HEK293 (cell line): Measurements from ENCODE around the gene MYL12A.

Experiments used
- CTCF ChIA-PET: fragments of 350-600 bp; formaldehyde crosslinking; extraction: SDS; loops from one replicate; lab custom pipeline; 2021; ENCODE audit warnings: antibody characterized with exemption; lab: Yijun Ruan, JAX
- POLR2A ChIA-PET: fragments of 300-600 bp; formaldehyde crosslinking; extraction: SDS; loops from one replicate; lab custom pipeline; 2020; ENCODE audit warnings: antibody characterized with exemption, inconsistent platforms; lab: Yijun Ruan, JAX
- H3K27ac ChIP-seq: fragments of 200-500 bp; sonication (Bioruptor generic); 2 replicates; pipeline ENCODE4 v1.5.1; 2014; ENCODE audit warnings: low read depth, low read length, control low read depth, inconsistent platforms; ENCODE audit errors: extremely low read depth
- H3K36me3 ChIP-seq, 2 experiments: fragments of 200-500 bp in 1 of 2; sonication (Bioruptor generic) in 1 of 2; 1 replicate in 1 of 2; 2 replicates in 1 of 2; pipeline ENCODE4 v1.5.1; 2014 to 2017; ENCODE audit warnings: inconsistent platforms in 2 of 2, low read length in 2 of 2; ENCODE audit not compliant: control insufficient read depth in 2 of 2, insufficient read depth in 1 of 2
- H3K4me1 ChIP-seq: fragments of 200-500 bp; sonication (Bioruptor generic); 2 replicates; pipeline ENCODE4 v1.5.1; 2014; ENCODE audit warnings: mild to moderate bottlenecking, low read length, inconsistent platforms; ENCODE audit not compliant: control insufficient read depth, insufficient read depth
- H3K4me3 ChIP-seq: 2 replicates; pipeline ENCODE4 v1.5.1; 2011; ENCODE audit warnings: low read depth, mild to moderate bottlenecking, control low read depth, low read length, moderate library complexity
- H3K9me3 ChIP-seq: fragments of 200-500 bp; sonication (Bioruptor generic); 2 replicates; pipeline ENCODE4 v1.5.1; 2014; ENCODE audit warnings: low read depth, low read length, inconsistent platforms; ENCODE audit not compliant: control insufficient read depth, insufficient read depth
- ATF2 ChIP-seq: fragments of 450-650 bp; formaldehyde crosslinking; IDR thresholded peaks from 2 replicates; pipeline ENCODE4 v1.5.1; 2016; ENCODE audit warnings: missing biosample characterization, missing genetic modification characterization, low read depth
- KLF1 ChIP-seq: fragments of 450-650 bp; formaldehyde crosslinking; IDR thresholded peaks from 2 replicates; pipeline ENCODE4 v1.5.1; 2016; ENCODE audit warnings: missing biosample characterization, missing genetic modification characterization
- MEIS1 ChIP-seq: sonication (generic); formaldehyde crosslinking; IDR thresholded peaks from 2 replicates; pipeline ENCODE4 v1.8.1; 2022; ENCODE audit warnings: missing genetic modification reagents, mild to moderate bottlenecking, borderline replicate concordance
- PBX3 ChIP-seq: sonication (generic); formaldehyde crosslinking; IDR thresholded peaks from 2 replicates; pipeline ENCODE4 v1.8.1; 2022; ENCODE audit warnings: mild to moderate bottlenecking, moderate library complexity, missing genetic modification reagents
- REST ChIP-seq: fragments of 450-650 bp; formaldehyde crosslinking; IDR thresholded peaks from 2 replicates; pipeline ENCODE4 v1.5.1; 2016; ENCODE audit warnings: missing biosample characterization, missing genetic modification characterization
- WT1 ChIP-seq: fragments of 450-650 bp; formaldehyde crosslinking; IDR thresholded peaks from 2 replicates; pipeline ENCODE4 v1.5.1; 2016; ENCODE audit warnings: missing biosample characterization, missing genetic modification characterization
- ZNF112 ChIP-seq: fragments of 450-650 bp; formaldehyde crosslinking; IDR thresholded peaks from 2 replicates; pipeline ENCODE4 v1.5.0; 2017; ENCODE audit warnings: missing biosample characterization, missing genetic modification characterization
- ZNF121 ChIP-seq: fragments of 450-650 bp; formaldehyde crosslinking; IDR thresholded peaks from 2 replicates; pipeline ENCODE4 v1.5.1; 2016; ENCODE audit warnings: missing biosample characterization, missing genetic modification characterization
- ZNF132 ChIP-seq: fragments of 450-650 bp; formaldehyde crosslinking; IDR thresholded peaks from 2 replicates; pipeline ENCODE4 v1.5.1; 2017; ENCODE audit warnings: missing biosample characterization, missing genetic modification characterization, borderline replicate concordance
- ZNF211 ChIP-seq: fragments of 450-650 bp; formaldehyde crosslinking; IDR thresholded peaks from 2 replicates; pipeline ENCODE4 v1.5.1; 2016; ENCODE audit warnings: low read depth, missing biosample characterization, missing genetic modification characterization
- ZNF366 ChIP-seq: fragments of 450-650 bp; formaldehyde crosslinking; conservative IDR thresholded peaks from 2 replicates; pipeline ENCODE4 v1.5.1; 2016; ENCODE audit warnings: missing biosample characterization, missing genetic modification characterization
- ZNF398 ChIP-seq: fragments of 450-650 bp; formaldehyde crosslinking; IDR thresholded peaks from 2 replicates; pipeline ENCODE4 v1.5.1; 2017; ENCODE audit warnings: missing biosample characterization, missing genetic modification characterization
- ZNF449 ChIP-seq: fragments of 450-650 bp; formaldehyde crosslinking; IDR thresholded peaks from 2 replicates; pipeline ENCODE4 v1.5.1; 2017; ENCODE audit warnings: missing biosample characterization, mild to moderate bottlenecking, missing genetic modification characterization, moderate library complexity
- ZNF510 ChIP-seq: fragments of 450-650 bp; formaldehyde crosslinking; IDR thresholded peaks from 2 replicates; pipeline ENCODE4 v1.5.1; 2018; ENCODE audit warnings: mild to moderate bottlenecking, missing genetic modification characterization, missing biosample characterization; ENCODE audit not compliant: insufficient replicate concordance
- ZNF518A ChIP-seq: fragments of 450-650 bp; formaldehyde crosslinking; conservative IDR thresholded peaks from 2 replicates; pipeline ENCODE4 v1.5.1; 2016; ENCODE audit warnings: low read depth, missing biosample characterization, missing genetic modification characterization
- ZNF549 ChIP-seq: fragments of 450-650 bp; IDR thresholded peaks from 2 replicates; pipeline ENCODE4 v1.5.1; 2018; ENCODE audit warnings: missing biosample characterization, missing genetic modification characterization, mild to moderate bottlenecking, inconsistent platforms, moderate library complexity
- ZNF555 ChIP-seq: fragments of 450-650 bp; formaldehyde crosslinking; conservative IDR thresholded peaks from 2 replicates; pipeline ENCODE4 v1.5.1; 2017; ENCODE audit warnings: missing biosample characterization, mild to moderate bottlenecking, missing genetic modification characterization, inconsistent platforms
- ZNF561 ChIP-seq: fragments of 450-650 bp; IDR thresholded peaks from 2 replicates; pipeline ENCODE4 v1.5.1; 2018; ENCODE audit warnings: missing biosample characterization, missing genetic modification characterization, borderline replicate concordance
- ZNF768 ChIP-seq: fragments of 450-650 bp; formaldehyde crosslinking; IDR thresholded peaks from 2 replicates; pipeline ENCODE4 v1.5.1; 2018; ENCODE audit warnings: missing biosample characterization, mild to moderate bottlenecking, missing genetic modification characterization
- ZNF776 ChIP-seq: fragments of 450-650 bp; formaldehyde crosslinking; IDR thresholded peaks from 2 replicates; pipeline ENCODE4 v1.5.0; 2017; ENCODE audit warnings: missing biosample characterization, missing genetic modification characterization, borderline replicate concordance
- ZSCAN23 ChIP-seq: fragments of 450-650 bp; formaldehyde crosslinking; IDR thresholded peaks from 2 replicates; pipeline ENCODE4 v1.5.1; 2016; ENCODE audit warnings: missing biosample characterization, missing genetic modification characterization

The MYL12A gene

GRCh38 chr18:3265564-3266033 is 18.0 kb downstream of the MYL12A start (continued):
- TF ChIP-seq REST (tag by site-specific recombination) (peak; percentile 94), ZNF132 (tag by site-specific recombination) (no peak), ZNF398 (tag by site-specific recombination) (0 out of 2 replicates have a peak, but pooled peaks have one; percentile 18), KLF1 (tag by site-specific recombination) (0 out of 2 replicates have a peak, but pooled peaks have one; percentile 16), ATF2 (tag by site-specific recombination) (no peak; the same call in 1 of the 2 replicates), ZNF449 (tag by site-specific recombination) (no peak), WT1 (peak; percentile 47; the same call in 1 of the 2 replicates), ZNF366 (tag by site-specific recombination) (peak; percentile 15; the same call in 1 of the 2 replicates), ZNF510 (tag by site-specific recombination) (no peak), ZNF555 (tag by site-specific recombination) (no peak)

GRCh38 chr18:3266062-3266608 is 18.5 kb downstream of the MYL12A start:
- no peak overlapping the region for H3K27ac ChIP-seq
- POLR2A ChIA-PET, result interaction anchor here (0.7 to 1.3 kb wide), 2 partner anchors 10 to 16 kb away, joined by 3 to 4 read pairs; no protein-coding TSS in a partner anchor
- CTCF ChIA-PET, result interaction anchor here (0.9 kb wide), 1 partner anchor 13 kb away, joined by 7 read pairs; no protein-coding TSS in a partner anchor

More at GRCh38 chr18:3266062-3266608, 18.5 kb downstream of the MYL12A start:
- no peak for TF ChIP-seq ZNF211 (tag by site-specific recombination)
- no peak for TF ChIP-seq ZNF768 (tag by site-specific recombination)
- no peak for TF ChIP-seq ZNF121 (tag by site-specific recombination)
- no peak for TF ChIP-seq MEIS1
- no peak for TF ChIP-seq ZSCAN23 (tag by site-specific recombination)
- TF ChIP-seq ZNF561 (tag by site-specific recombination), result no peak
- TF ChIP-seq PBX3 (CRISPR knock-in tag), result no peak
- TF ChIP-seq ZNF112, result no peak
- no peak for TF ChIP-seq ZNF776 (tag by site-specific recombination)
- TF ChIP-seq ZNF549, result no peak
- TF ChIP-seq ZNF518A (tag by site-specific recombination), result no peak
- TF ChIP-seq, all 188 proteins: peak for 0
- H3K4me3 ChIP-seq, result no peak overlapping the region
- H3K36me3 ChIP-seq, result no peaks in the 10 kb centered on the region
- no peaks in the 10 kb centered on the region for H3K9me3 ChIP-seq
- peaks cover 20% of the 10 kb centered on the region for H3K4me1 ChIP-seq
